Astrocyte of the cerebellum (primary cell): Measurements from ENCODE around the gene AARS2.

Source experiments
- DNase-seq: peaks from one replicate; pipeline ENCODE4 v3.0.0-alpha.2; 2011; ENCODE audit warnings: low read depth
- H3K4me3 ChIP-seq: 2 replicates; pipeline ENCODE4 v1.5.1; 2011; ENCODE audit warnings: mild to moderate bottlenecking, low read depth, low read length, moderate library complexity
- CTCF ChIP-seq: IDR thresholded peaks from 2 replicates; pipeline ENCODE4 v1.5.1; 2012; ENCODE audit warnings: low read length, low read depth, moderate library complexity, mild to moderate bottlenecking; ENCODE audit errors: missing control alignments
- in situ Hi-C: cut with HindIII; loops from 2 replicates; pipeline ENCODE4 v1.10.0; 2017; ENCODE audit warnings: low sequenced_read_pairs

The AARS2 gene

DNA sequence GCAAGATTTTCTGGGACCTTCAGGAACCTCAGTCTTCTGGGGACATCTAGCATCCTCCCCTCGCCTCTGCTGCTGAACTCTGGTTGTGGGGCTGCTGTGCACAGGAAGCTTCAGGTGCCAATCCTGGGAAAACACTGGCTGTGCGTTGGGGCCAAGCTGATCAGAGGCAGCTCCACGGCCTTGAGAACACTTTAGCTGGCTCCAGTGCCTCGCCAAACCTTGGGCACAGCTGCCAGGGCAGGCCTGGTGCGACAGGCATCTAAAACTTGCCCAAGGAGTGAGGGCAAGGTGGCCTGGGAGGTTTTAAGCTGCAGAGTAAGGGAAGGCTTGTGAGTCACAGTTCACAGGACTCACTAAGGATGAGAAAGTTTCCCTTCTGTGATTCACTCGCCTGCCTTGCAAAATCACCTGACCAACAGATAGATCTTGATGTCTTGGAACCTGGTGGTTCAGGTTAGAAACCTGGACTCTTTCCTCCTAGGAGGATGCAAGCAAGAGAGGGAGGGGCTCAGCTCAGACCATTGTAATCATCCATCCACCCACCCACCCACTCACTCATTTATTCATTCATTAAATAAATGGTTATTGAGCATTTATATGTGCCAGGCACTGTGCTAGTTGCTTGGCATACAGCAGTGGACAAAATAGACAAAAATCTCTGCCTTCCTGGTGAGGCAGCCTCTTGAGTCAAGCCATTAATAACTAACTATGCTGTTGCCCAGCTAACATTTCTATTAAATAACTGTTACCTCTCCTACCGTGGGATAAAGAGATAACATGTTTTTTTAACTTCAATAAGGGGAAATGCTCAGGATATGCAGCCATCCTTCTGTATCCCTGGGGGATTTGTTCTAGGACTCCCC lies 26.8 kb upstream of the AARS2 start:
- no peak overlapping the region for H3K4me3 ChIP-seq
- in situ Hi-C loops, result no loop called here
- DNase-seq, result no peak
- TF ChIP-seq CTCF, result no peak

DNA sequence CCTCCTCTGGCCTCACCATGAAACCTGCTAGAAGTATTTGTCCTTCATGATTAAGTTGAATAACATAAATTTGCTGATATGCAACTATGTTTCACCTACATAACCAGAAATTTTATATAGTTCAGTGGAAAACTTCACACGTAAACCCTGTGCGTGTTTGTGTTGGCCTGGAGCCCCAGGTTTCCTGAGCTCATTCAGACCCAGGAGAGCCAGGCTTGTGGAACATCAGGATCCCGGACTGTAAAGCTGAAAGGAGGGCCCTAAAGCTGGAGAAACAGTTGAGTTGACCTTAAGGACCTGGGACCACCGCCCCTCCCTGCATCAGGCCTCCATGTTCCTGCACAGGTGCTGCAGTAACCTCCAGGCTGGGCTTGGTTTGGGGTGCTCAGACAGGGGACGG lies 26.2 kb upstream of the AARS2 start:
- H3K4me3 ChIP-seq, result no peak overlapping the region
- no peak for TF ChIP-seq CTCF
- in situ Hi-C loops, result no loop called here
- no peak for DNase-seq

GRCh38 chr6:44338228-44339122 lies 25.3 kb upstream of the AARS2 start:
- TF ChIP-seq CTCF, result peak; percentile 80
- peak; percentile 31 for DNase-seq
- in situ Hi-C loops, result no loop called here
- H3K4me3 ChIP-seq, result no peak overlapping the region

GRCh38 chr6:44335631-44336030 lies 22.5 kb upstream of the AARS2 start:
- DNase-seq, result no peak
- no peak for TF ChIP-seq CTCF
- in situ Hi-C loops, result no loop called here
- H3K4me3 ChIP-seq, result no peak overlapping the region

GRCh38 chr6:44333942-44334341 lies 20.8 kb upstream of the AARS2 start:
- in situ Hi-C loops, result no loop called here
- H3K4me3 ChIP-seq, result no peak overlapping the region
- TF ChIP-seq CTCF, result no peak
- DNase-seq, result no peak

- in situ Hi-C loops, result no loop called here
These were observed 20.2 kb upstream of the AARS2 start for GRCh38 chr6:44333273-44333919.

More at GRCh38 chr6:44333273-44333919, 20.2 kb upstream of the AARS2 start:
- no peak for DNase-seq
- TF ChIP-seq CTCF, result no peak
- no peak overlapping the region for H3K4me3 ChIP-seq
